ENCODE results near the gene KDM4C. TPM values are rescaled to one million over a fixed set of nuclear protein-coding genes. Genes with fewer than 3 reads are reported as not detected.

KDM4C gene
- total RNA-seq, 1 donor from 2014 or later, result 39.8 TPM

DNA sequence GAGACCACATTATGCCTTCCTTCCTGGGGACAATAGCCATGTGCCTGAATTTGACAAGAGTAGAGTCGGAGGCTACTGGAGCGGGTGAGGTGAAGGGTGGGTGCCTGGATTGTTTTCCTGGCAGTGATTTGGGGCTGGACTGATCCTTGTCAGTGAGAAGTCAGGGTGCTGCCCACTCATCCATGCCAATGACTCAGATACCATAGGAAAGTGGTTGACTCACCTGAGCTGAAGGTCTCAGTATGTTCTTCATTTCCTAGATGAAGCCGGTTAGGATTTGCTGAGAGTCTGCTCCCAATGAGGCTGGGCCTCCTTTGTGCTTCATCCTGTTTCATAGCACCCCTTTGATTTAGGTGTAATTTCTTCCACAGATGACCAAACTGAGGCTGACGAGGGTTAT is 366.0 kb downstream of the KDM4C start:
- no peak overlapping the region for H3K27ac ChIP-seq
- no peaks in the 10 kb centered on the region for H3K9me3 ChIP-seq
- intact Hi-C loops (cut with DNase I), result no loop called here
- TF ChIP-seq, protein P1, sequence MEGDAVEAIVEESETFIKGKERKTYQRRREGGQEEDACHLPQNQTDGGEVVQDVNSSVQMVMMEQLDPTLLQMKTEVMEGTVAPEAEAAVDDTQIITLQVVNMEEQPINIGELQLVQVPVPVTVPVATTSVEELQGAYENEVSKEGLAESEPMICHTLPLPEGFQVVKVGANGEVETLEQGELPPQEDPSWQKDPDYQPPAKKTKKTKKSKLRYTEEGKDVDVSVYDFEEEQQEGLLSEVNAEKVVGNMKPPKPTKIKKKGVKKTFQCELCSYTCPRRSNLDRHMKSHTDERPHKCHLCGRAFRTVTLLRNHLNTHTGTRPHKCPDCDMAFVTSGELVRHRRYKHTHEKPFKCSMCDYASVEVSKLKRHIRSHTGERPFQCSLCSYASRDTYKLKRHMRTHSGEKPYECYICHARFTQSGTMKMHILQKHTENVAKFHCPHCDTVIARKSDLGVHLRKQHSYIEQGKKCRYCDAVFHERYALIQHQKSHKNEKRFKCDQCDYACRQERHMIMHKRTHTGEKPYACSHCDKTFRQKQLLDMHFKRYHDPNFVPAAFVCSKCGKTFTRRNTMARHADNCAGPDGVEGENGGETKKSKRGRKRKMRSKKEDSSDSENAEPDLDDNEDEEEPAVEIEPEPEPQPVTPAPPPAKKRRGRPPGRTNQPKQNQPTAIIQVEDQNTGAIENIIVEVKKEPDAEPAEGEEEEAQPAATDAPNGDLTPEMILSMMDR (IDR thresholded peaks at IDR 0.05), result no peak
- H3K4me3 ChIP-seq, result no peak overlapping the region
- DNase-seq (no peak), ATAC-seq (no peak)
- peaks cover 16% of the 10 kb centered on the region for H3K36me3 ChIP-seq
- H3K4me1 ChIP-seq, result peaks cover 8% of the 10 kb centered on the region
- H3K27me3 ChIP-seq (ENCODE audit: low read depth), result no peaks in the 10 kb centered on the region

DNA sequence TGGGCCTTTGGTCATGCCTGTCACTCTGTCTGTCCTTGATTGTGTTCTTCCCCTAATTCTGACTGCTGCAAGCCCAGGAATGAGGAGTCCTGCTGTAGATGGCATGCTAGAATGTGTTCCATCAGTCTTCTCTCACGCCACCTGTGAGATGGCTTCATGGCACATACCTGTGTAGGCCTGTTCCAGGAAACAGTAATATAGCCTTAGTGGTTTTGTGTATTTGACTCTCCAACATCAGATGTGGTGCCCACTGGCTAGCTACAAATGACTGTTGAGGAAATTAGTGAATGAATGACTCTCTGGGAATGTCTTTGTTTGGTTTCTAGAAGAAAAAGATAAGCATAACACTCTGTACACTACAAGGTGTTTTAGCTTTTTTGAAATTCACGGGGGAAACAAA is 367.5 kb downstream of the KDM4C start:
- no peak overlapping the region for H3K27ac ChIP-seq
- TF ChIP-seq, protein P1 (IDR thresholded peaks at IDR 0.05), result no peak
- no peaks in the 10 kb centered on the region for H3K9me3 ChIP-seq
- H3K36me3 ChIP-seq, result peaks cover 29% of the 10 kb centered on the region
- peaks cover 8% of the 10 kb centered on the region for H3K4me1 ChIP-seq
- DNase-seq (no peak), ATAC-seq (no peak)
- no peaks in the 10 kb centered on the region for H3K27me3 ChIP-seq (ENCODE audit: low read depth)
- no peak overlapping the region for H3K4me3 ChIP-seq
- intact Hi-C loops (cut with DNase I), result no loop called here

DNA sequence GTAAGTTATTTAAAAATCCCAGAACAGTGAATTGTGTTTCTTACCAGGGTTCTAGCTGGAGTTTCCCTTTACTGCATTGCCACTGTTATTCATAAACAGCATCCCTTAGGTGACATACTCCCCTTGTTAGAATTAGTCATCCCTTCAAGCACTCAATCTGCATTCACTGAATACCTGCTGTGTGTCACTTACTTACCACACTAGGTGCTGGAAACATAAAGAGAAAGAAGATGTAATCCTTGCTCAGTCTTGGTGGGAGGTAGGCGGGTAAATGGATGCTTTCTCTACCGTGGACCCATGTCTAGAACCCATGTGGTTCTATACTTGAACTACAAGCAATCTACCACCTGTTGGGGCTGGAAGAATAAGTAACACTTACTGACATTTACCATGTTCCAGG is 371.6 kb downstream of the KDM4C start:
- H3K9me3 ChIP-seq, result no peaks in the 10 kb centered on the region
- no peak overlapping the region for H3K27ac ChIP-seq
- DNase-seq (no peak), ATAC-seq (no peak)
- no peaks in the 10 kb centered on the region for H3K27me3 ChIP-seq (ENCODE audit: low read depth)
- peaks cover 27% of the 10 kb centered on the region for H3K36me3 ChIP-seq
- TF ChIP-seq, protein P1 (IDR thresholded peaks at IDR 0.05), result no peak
- H3K4me3 ChIP-seq, result no peak overlapping the region
- intact Hi-C loops (cut with DNase I), result no loop called here
- no peaks in the 10 kb centered on the region for H3K4me1 ChIP-seq

DNA sequence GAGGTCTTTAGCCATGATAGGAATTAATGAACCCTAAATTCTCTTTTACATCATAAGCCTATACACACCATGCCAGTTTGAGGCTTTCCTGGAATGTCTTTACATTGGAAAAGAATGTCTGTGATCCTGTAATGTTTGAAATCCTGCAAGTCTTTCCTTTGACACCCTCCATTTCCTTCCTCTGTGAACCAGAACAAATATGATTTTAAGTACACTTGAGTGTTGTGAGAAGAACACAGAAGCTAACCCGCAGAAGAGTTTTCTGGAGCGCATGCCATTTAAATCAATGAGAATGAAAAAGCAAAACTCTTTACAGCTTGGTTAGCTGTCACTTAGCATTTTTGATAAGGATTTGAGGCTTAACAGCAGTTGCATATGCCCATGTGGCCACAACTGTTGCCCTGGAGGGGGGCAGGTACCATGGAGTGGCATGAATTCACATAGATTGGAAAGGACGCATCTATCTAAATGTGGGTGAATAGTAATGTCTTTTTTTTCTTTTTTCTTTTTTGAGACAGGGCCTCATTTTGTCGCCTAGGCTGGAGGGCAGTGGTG is 372.6 kb downstream of the KDM4C start:
- TF ChIP-seq, protein P1 (IDR thresholded peaks at IDR 0.05), result no peak
- H3K27me3 ChIP-seq (ENCODE audit: low read depth), result no peaks in the 10 kb centered on the region
- ATAC-seq (no peak), DNase-seq (no peak)
- peaks cover 34% of the 10 kb centered on the region for H3K36me3 ChIP-seq
- no peak overlapping the region for H3K27ac ChIP-seq
- intact Hi-C loops (cut with DNase I), result no loop called here
- H3K4me1 ChIP-seq, result no peaks in the 10 kb centered on the region
- H3K9me3 ChIP-seq, result no peaks in the 10 kb centered on the region
- H3K4me3 ChIP-seq, result no peak overlapping the region

DNA sequence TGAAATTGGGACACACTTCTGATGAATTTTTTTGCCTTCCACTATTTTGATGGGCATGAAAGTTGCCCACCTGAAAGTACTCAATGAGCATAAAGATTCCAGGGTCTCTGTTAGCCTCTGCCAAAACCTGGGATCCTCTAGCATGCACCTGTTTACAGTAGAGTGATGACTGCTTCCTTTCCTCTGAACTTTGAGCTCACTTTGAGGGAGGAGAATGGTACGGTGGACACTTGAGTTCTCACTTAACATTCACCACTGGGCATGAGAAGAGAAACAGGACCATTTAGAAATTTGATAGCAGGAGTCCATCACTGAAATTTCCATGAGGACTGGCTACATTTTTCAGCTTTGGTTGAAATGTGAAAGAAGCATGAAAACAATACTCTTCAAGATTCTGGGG is 374.8 kb downstream of the KDM4C start:
- no peaks in the 10 kb centered on the region for H3K4me1 ChIP-seq
- TF ChIP-seq, protein P1 (IDR thresholded peaks at IDR 0.05), result no peak
- DNase-seq, result no peak
- H3K4me3 ChIP-seq, result no peak overlapping the region
- ATAC-seq, result no peak
- H3K27me3 ChIP-seq (ENCODE audit: low read depth), result no peaks in the 10 kb centered on the region
- H3K9me3 ChIP-seq, result no peaks in the 10 kb centered on the region
- H3K27ac ChIP-seq, result no peak overlapping the region
- intact Hi-C loops (cut with DNase I), result no loop called here
- peaks cover 42% of the 10 kb centered on the region for H3K36me3 ChIP-seq

DNA sequence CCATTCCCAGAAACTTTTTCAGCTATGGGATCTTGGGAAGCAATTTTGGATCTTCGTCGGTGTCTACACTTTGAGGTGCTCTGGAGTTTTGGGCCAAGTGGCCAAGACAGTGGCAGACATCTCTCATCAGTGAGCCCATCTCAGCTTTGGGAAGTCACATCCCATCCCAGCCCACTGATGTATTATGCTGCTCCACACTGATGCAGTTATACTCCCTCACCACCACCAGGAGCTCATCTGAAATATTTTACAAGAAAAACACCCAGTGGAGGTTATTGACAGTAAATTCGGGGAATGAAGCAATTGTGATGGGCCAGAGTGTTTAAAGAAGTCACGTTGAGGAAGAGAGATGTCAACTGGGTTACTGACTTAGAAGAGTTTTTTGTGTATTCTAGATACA is 378.0 kb downstream of the KDM4C start:
- DNase-seq (no peak), ATAC-seq (no peak)
- Histone ChIP-seq H3K36me3 (peaks cover 19% of the 10 kb centered on the region), H3K4me1 (no peaks in the 10 kb centered on the region), H3K27ac (no peak overlapping the region), H3K27me3 (ENCODE audit: low read depth) (no peaks in the 10 kb centered on the region), H3K9me3 (no peaks in the 10 kb centered on the region), H3K4me3 (no peak overlapping the region)
- TF ChIP-seq, protein P1 (IDR thresholded peaks at IDR 0.05), result no peak
- intact Hi-C loops (cut with DNase I), result no loop called here
